Esophagus muscularis mucosa (tissue), 3 donors: ENCODE data around the gene MAP4K5.

Experiments used
- POLR2A ChIP-seq: fragments of 450-650 bp; IDR thresholded peaks from one replicate; pipeline ENCODE4 v1.6.1; 2017; ENCODE audit warnings: antibody characterized with exemption, moderate library complexity, mild to moderate bottlenecking, low read depth
- POLR2AphosphoS5 ChIP-seq, 2 donors: sonication (generic); formaldehyde crosslinking; IDR thresholded peaks; one replicate each; pipeline ENCODE4 v1.6.1; 2017; ENCODE audit warnings: antibody characterized with exemption in 2 of 2
- TF ChIP-seq, protein P1 (sequence below), 3 experiments: fragments of 200-600 bp in 2 of 3; fragments of 450-650 bp in 1 of 3; sonication (generic) in 2 of 3; IDR thresholded peaks; one replicate each; pipeline ENCODE4 v1.5.1; 2017 to 2019; ENCODE audit warnings: antibody characterized with exemption in 3 of 3, mild to moderate bottlenecking in 2 of 3, moderate library complexity in 1 of 3

DNA sequence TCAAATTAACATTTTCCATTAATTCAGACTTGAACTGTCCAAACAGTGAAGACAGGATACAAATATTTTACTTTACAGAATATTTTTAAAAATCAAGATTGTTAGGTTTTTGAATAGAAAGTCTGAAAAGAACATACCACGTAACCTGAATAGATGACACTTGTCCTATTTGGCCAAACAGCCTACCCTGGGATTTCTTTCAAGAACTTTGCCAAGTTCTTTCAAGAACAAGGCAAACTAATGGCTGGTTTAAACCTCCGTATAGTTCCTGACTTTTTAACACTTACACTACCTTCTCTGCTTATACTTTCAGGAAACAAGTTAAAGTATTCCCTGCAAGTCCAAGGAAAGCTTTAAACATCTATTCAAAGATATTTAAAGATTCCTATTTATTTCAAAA, 35.0 kb downstream of the MAP4K5 start:
- no peak for TF ChIP-seq POLR2A
- TF ChIP-seq, protein P1, sequence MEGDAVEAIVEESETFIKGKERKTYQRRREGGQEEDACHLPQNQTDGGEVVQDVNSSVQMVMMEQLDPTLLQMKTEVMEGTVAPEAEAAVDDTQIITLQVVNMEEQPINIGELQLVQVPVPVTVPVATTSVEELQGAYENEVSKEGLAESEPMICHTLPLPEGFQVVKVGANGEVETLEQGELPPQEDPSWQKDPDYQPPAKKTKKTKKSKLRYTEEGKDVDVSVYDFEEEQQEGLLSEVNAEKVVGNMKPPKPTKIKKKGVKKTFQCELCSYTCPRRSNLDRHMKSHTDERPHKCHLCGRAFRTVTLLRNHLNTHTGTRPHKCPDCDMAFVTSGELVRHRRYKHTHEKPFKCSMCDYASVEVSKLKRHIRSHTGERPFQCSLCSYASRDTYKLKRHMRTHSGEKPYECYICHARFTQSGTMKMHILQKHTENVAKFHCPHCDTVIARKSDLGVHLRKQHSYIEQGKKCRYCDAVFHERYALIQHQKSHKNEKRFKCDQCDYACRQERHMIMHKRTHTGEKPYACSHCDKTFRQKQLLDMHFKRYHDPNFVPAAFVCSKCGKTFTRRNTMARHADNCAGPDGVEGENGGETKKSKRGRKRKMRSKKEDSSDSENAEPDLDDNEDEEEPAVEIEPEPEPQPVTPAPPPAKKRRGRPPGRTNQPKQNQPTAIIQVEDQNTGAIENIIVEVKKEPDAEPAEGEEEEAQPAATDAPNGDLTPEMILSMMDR (IDR thresholded peaks at IDR 0.05) = no peak
- no peak for TF ChIP-seq POLR2AphosphoS5 (IDR thresholded peaks at IDR 0.05)
